ENCODE results near the gene ADGRE2. TPM values are rescaled to one million over a fixed set of nuclear protein-coding genes. Genes with fewer than 3 reads are reported as not detected.
A peak's percentile ranks its signal among the peaks of the same experiment; 100 is the strongest.
"Not testable (repeated sequence)": the region's sequence is repeated elsewhere in the genome, so short reads cannot be mapped to it uniquely, and the experiment has no call there.

Gene ADGRE2
- total RNA-seq (2014; rRNA removed) (2.5 and 4.2 TPM in 2 replicates), Bru-seq, nascent RNA (percentile 40 among the genes with signal in this experiment), BruChase-seq, experiment 1, labeled RNA remaining after a 6-hour chase (percentile 46 among the genes with signal in this experiment), BruChase-seq, experiment 2, labeled RNA remaining after a 2-hour chase (percentile 39 among the genes with signal in this experiment)
- long read RNA-seq, partial matches to known transcripts, result 0 of 3 reads
- long read RNA-seq, other reads (novel, unspliced or antisense), result 3 of 3 reads

DNA sequence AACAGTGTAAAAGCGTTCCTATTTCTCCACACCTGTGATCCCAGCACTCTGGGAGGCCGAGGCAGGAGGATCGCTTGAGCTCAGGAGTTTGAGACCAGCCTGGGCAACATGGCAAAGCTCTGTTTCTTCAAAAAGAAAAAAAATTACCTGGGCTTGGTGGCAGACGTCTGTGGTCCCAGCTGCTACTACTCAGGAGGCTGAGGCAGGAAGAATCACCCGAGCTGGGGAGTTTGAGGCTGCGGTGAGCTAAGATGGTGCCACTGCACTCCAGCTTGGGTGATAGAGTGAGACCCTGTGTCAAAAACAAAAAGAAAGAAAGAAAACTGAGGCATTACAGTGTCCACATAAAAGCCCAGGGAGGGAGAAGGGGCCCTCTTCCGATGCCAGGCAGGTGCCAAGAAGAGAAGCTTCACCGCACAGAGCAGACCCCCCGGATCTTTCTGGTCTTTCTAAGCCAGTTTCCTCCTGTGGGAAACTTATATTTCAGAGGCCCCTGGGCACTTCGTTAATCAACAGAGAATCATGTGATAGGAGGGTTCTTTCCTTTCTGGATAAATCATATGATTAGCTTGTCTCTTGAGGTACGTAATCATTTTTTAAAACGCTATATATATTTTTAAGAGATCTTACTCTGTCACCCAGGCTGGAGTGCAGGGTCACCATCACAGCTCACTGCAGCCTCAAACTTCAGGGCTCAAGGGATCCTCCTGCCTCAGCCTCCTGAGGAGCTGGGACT is at the start of gene ADGRE2:
TSS of gene ADGRE2 (minus strand) at position 451 of the 736 bp plus-strand sequence. CDS start 1,804 bp downstream, outside the sequence.
- H3F3A ChIP-seq (ENCODE audit: low read length, unreplicated experiment); H3K4me1 ChIP-seq (ENCODE audit: insufficient read depth, low read length); H3K9me2 ChIP-seq (replicated peaks; ENCODE audit: low read length); H3K9ac ChIP-seq (ENCODE audit: low read length); H3K4me3 ChIP-seq (ENCODE audit: low read length); CTCF ChIA-PET; H3K27ac ChIP-seq (ENCODE audit: low read length); H2AFZ ChIP-seq (ENCODE audit: low read length); H3K79me2 ChIP-seq (ENCODE audit: low read length); H3K36me3 ChIP-seq (ENCODE audit: low read depth, low read length); intact Hi-C loops (cut with micrococcal nuclease); ATAC-seq; H3K27me3 ChIP-seq (ENCODE audit: low read length); POLR2A ChIA-PET (ENCODE audit: unreplicated experiment); BruUV-seq (replicated peaks); H3K4me2 ChIP-seq (ENCODE audit: low read length); H4K20me1 ChIP-seq (ENCODE audit: low read length); H3K9me3 ChIP-seq (ENCODE audit: low read length); DNase-seq: not testable (repeated sequence)

DNA sequence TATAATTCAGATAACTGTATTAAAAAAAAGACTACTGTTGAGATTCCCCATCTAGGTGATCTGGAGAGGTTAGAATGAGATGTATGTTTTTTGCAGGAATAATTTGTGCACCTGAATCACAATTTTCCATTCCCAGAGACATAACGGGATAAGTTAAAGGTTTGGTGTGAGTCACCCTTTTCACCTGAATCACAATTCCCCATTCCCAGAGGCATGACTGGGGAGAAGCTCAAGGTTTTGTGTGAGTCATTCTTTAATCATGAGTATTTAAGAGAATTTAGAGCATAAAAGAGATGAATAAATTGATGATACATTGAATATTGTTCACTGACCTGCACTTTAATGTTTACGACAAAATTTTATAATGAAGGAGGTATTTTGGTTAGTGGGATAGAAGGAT is 47.6 kb upstream of the ADGRE2 start:
- H3K27me3 ChIP-seq (ENCODE audit: low read length), result peaks cover 44% of the 10 kb centered on the region
- no peak overlapping the region; the same call in 1 of the 2 replicates for H3K4me2 ChIP-seq (ENCODE audit: low read length)
- no peaks in the 10 kb centered on the region for H3K36me3 ChIP-seq (ENCODE audit: low read depth, low read length)
- POLR2A ChIA-PET (ENCODE audit: unreplicated experiment), result no interaction called here
- peak; percentile 89 for ATAC-seq
- H3K9me2 ChIP-seq (replicated peaks; ENCODE audit: low read length), result no peaks in the 10 kb centered on the region
- H2AFZ ChIP-seq (ENCODE audit: low read length), result no peak overlapping the region
- TF ChIP-seq, protein P1, sequence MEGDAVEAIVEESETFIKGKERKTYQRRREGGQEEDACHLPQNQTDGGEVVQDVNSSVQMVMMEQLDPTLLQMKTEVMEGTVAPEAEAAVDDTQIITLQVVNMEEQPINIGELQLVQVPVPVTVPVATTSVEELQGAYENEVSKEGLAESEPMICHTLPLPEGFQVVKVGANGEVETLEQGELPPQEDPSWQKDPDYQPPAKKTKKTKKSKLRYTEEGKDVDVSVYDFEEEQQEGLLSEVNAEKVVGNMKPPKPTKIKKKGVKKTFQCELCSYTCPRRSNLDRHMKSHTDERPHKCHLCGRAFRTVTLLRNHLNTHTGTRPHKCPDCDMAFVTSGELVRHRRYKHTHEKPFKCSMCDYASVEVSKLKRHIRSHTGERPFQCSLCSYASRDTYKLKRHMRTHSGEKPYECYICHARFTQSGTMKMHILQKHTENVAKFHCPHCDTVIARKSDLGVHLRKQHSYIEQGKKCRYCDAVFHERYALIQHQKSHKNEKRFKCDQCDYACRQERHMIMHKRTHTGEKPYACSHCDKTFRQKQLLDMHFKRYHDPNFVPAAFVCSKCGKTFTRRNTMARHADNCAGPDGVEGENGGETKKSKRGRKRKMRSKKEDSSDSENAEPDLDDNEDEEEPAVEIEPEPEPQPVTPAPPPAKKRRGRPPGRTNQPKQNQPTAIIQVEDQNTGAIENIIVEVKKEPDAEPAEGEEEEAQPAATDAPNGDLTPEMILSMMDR (conservative IDR thresholded peaks at IDR 0.05; ENCODE audit: low read depth, low read length), result no peak
- no peak for TF ChIP-seq EZH2 (IDR thresholded peaks at IDR 0.05; ENCODE audit: low read length, unreplicated experiment)
- TF ChIP-seq EZH2phosphoT487 (IDR thresholded peaks at IDR 0.05; ENCODE audit: borderline replicate concordance, low read length), result no peak
- H3K27ac ChIP-seq (ENCODE audit: low read length), result no peak overlapping the region
- H3F3A ChIP-seq (ENCODE audit: low read length, unreplicated experiment), result peaks cover 4% of the 10 kb centered on the region
- H3K9me3 ChIP-seq (ENCODE audit: low read length), result no peaks in the 10 kb centered on the region
- CTCF ChIA-PET, result no interaction called here
- H3K4me3 ChIP-seq (ENCODE audit: low read length), result no peak overlapping the region
- BruUV-seq (replicated peaks), result no TSS peak
- peaks cover 4% of the 10 kb centered on the region; the same call in 1 of the 2 replicates for H4K20me1 ChIP-seq (ENCODE audit: low read length)
- intact Hi-C loops (cut with micrococcal nuclease), result no loop called here
- no peaks in the 10 kb centered on the region for H3K79me2 ChIP-seq (ENCODE audit: low read length)
- no peak overlapping the region for H3K9ac ChIP-seq (ENCODE audit: low read length)
- peaks cover 13% of the 10 kb centered on the region for H3K4me1 ChIP-seq (ENCODE audit: insufficient read depth, low read length)
- DNase-seq, result peak; percentile 94

DNA sequence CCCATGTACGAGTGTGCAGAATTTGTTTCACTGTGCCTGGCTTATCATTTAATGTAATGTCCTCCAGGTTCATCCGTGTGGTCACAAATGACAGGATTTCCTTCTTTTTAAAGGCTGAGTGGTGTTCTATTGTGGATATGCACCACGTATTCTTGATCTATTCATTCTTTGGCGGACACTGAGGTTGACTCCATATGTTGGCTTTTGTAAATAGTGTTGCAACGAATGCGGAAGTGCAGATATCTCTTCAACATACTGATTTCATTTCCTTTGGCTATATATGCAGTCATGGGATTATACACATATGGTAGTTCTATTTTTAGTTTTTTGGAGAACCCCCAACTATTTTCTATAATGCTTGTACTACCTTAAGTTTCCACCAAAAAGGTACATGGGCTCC is 43.6 kb upstream of the ADGRE2 start:
- H3K9me3 ChIP-seq (ENCODE audit: low read length), result no peaks in the 10 kb centered on the region
- peaks cover 30% of the 10 kb centered on the region for H3K27me3 ChIP-seq (ENCODE audit: low read length)
- H3K9ac ChIP-seq (ENCODE audit: low read length), result no peak overlapping the region
- no peak overlapping the region for H3K4me2 ChIP-seq (ENCODE audit: low read length)
- no peaks in the 10 kb centered on the region for H3K36me3 ChIP-seq (ENCODE audit: low read depth, low read length)
- ChIA-PET CTCF (no interaction called here), POLR2A (ENCODE audit: unreplicated experiment) (no interaction called here)
- ATAC-seq, result no peak
- H3K4me1 ChIP-seq (ENCODE audit: insufficient read depth, low read length), result peaks cover 13% of the 10 kb centered on the region
- intact Hi-C loops (cut with micrococcal nuclease), result no loop called here
- H3K9me2 ChIP-seq (replicated peaks; ENCODE audit: low read length), result no peaks in the 10 kb centered on the region
- H3K27ac ChIP-seq (ENCODE audit: low read length), result no peak overlapping the region
- no peak overlapping the region for H3K4me3 ChIP-seq (ENCODE audit: low read length)
- H4K20me1 ChIP-seq (ENCODE audit: low read length), result peaks cover 4% of the 10 kb centered on the region; the same call in 1 of the 2 replicates
- H2AFZ ChIP-seq (ENCODE audit: low read length), result no peak overlapping the region
- H3K79me2 ChIP-seq (ENCODE audit: low read length), result no peaks in the 10 kb centered on the region
- DNase-seq, result no peak
- H3F3A ChIP-seq (ENCODE audit: low read length, unreplicated experiment), result peaks cover 4% of the 10 kb centered on the region
- BruUV-seq (replicated peaks), result no TSS peak
- no peak for TF ChIP-seq EZH2 (IDR thresholded peaks at IDR 0.05; ENCODE audit: low read length, unreplicated experiment)
- TF ChIP-seq, protein P1 (conservative IDR thresholded peaks at IDR 0.05; ENCODE audit: low read depth, low read length), result no peak

Data from PC-3 (cell line).